ENCODE measurements around the gene ELP1.
A peak's percentile ranks its signal among the peaks of the same experiment; 100 is the strongest.
"Not testable (repeated sequence)": the region's sequence is repeated elsewhere in the genome, so short reads cannot be mapped to it uniquely, and the experiment has no call there.

ELP1 gene

DNA sequence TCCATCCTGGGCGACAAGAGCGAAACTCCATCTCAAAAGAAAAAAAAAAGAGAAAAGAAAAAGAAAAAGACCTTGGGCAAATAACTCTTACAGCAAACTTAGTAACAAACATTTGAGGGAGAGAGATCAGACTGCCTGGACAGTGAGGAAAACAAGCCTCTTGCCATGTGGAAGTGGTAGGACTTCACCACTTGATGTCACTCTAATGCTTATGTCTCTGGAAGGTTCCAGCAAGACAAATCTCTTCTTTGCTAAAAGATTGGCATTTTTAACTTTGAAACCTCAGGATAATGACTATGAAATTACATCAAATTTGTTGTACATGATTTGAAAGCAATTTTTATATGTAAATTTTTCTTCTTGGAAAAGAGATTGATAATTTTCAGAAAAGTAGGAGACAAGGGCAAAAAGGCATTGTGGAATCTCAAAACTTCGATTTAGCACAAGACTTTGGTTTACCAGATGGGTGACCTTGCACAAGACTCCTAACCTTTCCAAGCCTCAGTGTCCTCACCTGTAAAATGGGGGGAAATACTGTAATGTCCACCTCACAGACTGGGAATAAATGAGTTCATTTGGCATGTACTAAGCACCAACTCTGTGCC lies 83.5 kb downstream of the ELP1 start:
- Histone ChIP-seq H3K27ac (ENCODE audit: extremely low read depth, low read depth, low read length) (no peak overlapping the region), H3K4me1 (ENCODE audit: control insufficient read depth, insufficient read depth, low read length) (no peaks in the 10 kb centered on the region), H3K36me3 (ENCODE audit: control insufficient read depth in 2 of 2, insufficient read depth in 1 of 2, low read length in 2 of 2) (no peaks in the 10 kb centered on the region), H3K9me3 (ENCODE audit: control insufficient read depth, insufficient read depth, low read depth, low read length) (no peaks in the 10 kb centered on the region), H3K4me3 (ENCODE audit: low read depth, low read length) (no peak overlapping the region)
- ChIA-PET POLR2A (no interaction called here), CTCF (no interaction called here)
- TF ChIP-seq ZNF776 (tag by site-specific recombination; IDR thresholded peaks at IDR 0.05; ENCODE audit: borderline replicate concordance) (no peak), ZNF274 (IDR thresholded peaks at IDR 0.05; ENCODE audit: low read length) (no peak), ZNF274 (tag by site-specific recombination; IDR thresholded peaks at IDR 0.05; ENCODE audit: borderline replicate concordance) (no peak), ZNF654 (tag by site-specific recombination; IDR thresholded peaks at IDR 0.05; ENCODE audit: low read depth) (peak; percentile 43)

- POLR2A ChIA-PET: not testable (repeated sequence)
Observed at GRCh38 chr9:108848296-108848695, 85.6 kb downstream of the ELP1 start.

DNA sequence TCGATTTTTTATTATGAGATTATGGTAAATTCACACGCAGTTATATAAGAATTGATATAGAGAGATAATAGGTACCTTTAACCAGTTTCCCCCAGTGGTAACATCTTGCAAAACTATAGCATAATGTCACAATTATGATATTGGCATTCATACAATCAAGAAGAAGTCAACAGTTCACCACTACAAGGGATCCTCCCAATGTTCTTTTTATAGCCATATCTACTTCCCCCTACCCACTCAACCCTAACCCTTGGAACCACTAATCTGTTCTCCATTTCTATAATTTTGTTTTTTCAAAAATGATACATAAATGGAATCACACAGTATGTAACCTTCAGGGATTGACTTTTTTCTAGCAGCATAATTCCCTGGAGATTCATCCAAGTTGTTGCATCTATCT lies 88.0 kb downstream of the ELP1 start:
- CTCF ChIA-PET: interaction anchor here (0.5 to 0.7 kb wide), 2 partner anchors 32 to 1505 kb away, joined by 3 read pairs; no protein-coding TSS in a partner anchor

More at GRCh38 chr9:108848296-108848695, 85.6 kb downstream of the ELP1 start:
- not testable (repeated sequence) for H3K4me1 ChIP-seq (ENCODE audit: control insufficient read depth, insufficient read depth, low read length); H3K27ac ChIP-seq (ENCODE audit: extremely low read depth, low read depth, low read length); H3K4me3 ChIP-seq (ENCODE audit: low read depth, low read length); H3K9me3 ChIP-seq (ENCODE audit: control insufficient read depth, insufficient read depth, low read depth, low read length); H3K36me3 ChIP-seq (ENCODE audit: control insufficient read depth in 2 of 2, insufficient read depth in 1 of 2, low read length in 2 of 2)
- CTCF ChIA-PET: interaction anchor here (0.5 to 0.6 kb wide), 2 partner anchors 480 to 552 kb away, joined by 3 read pairs; no protein-coding TSS in a partner anchor

GRCh38 chr9:108845507-108845906 lies 88.4 kb downstream of the ELP1 start:
- no peak for TF ChIP-seq ZNF146 (tag by site-specific recombination; IDR thresholded peaks at IDR 0.05)
- TF ChIP-seq ZSCAN4 (tag by site-specific recombination; IDR thresholded peaks at IDR 0.05): no peak
- TF ChIP-seq, protein P1, sequence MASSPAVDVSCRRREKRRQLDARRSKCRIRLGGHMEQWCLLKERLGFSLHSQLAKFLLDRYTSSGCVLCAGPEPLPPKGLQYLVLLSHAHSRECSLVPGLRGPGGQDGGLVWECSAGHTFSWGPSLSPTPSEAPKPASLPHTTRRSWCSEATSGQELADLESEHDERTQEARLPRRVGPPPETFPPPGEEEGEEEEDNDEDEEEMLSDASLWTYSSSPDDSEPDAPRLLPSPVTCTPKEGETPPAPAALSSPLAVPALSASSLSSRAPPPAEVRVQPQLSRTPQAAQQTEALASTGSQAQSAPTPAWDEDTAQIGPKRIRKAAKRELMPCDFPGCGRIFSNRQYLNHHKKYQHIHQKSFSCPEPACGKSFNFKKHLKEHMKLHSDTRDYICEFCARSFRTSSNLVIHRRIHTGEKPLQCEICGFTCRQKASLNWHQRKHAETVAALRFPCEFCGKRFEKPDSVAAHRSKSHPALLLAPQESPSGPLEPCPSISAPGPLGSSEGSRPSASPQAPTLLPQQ (tag by site-specific recombination; IDR thresholded peaks at IDR 0.05): no peak
- no peak for TF ChIP-seq GLI4 (tag by site-specific recombination; IDR thresholded peaks at IDR 0.05)
- no peak for TF ChIP-seq PRDM10 (tag by site-specific recombination; IDR thresholded peaks at IDR 0.05)
- no peak for TF ChIP-seq ZXDB (tag by site-specific recombination; IDR thresholded peaks at IDR 0.05)
- TF ChIP-seq KLF10 (tag by site-specific recombination; IDR thresholded peaks at IDR 0.05): no peak
- no peak for TF ChIP-seq ZFP69B (tag by site-specific recombination; IDR thresholded peaks at IDR 0.05)
- TF ChIP-seq, protein P2, sequence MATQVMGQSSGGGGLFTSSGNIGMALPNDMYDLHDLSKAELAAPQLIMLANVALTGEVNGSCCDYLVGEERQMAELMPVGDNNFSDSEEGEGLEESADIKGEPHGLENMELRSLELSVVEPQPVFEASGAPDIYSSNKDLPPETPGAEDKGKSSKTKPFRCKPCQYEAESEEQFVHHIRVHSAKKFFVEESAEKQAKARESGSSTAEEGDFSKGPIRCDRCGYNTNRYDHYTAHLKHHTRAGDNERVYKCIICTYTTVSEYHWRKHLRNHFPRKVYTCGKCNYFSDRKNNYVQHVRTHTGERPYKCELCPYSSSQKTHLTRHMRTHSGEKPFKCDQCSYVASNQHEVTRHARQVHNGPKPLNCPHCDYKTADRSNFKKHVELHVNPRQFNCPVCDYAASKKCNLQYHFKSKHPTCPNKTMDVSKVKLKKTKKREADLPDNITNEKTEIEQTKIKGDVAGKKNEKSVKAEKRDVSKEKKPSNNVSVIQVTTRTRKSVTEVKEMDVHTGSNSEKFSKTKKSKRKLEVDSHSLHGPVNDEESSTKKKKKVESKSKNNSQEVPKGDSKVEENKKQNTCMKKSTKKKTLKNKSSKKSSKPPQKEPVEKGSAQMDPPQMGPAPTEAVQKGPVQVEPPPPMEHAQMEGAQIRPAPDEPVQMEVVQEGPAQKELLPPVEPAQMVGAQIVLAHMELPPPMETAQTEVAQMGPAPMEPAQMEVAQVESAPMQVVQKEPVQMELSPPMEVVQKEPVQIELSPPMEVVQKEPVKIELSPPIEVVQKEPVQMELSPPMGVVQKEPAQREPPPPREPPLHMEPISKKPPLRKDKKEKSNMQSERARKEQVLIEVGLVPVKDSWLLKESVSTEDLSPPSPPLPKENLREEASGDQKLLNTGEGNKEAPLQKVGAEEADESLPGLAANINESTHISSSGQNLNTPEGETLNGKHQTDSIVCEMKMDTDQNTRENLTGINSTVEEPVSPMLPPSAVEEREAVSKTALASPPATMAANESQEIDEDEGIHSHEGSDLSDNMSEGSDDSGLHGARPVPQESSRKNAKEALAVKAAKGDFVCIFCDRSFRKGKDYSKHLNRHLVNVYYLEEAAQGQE (tag by site-specific recombination; IDR thresholded peaks at IDR 0.05): no peak
- Histone ChIP-seq H3K36me3 (ENCODE audit: control insufficient read depth in 2 of 2, insufficient read depth in 1 of 2, low read length in 2 of 2) (no peaks in the 10 kb centered on the region), H3K4me1 (ENCODE audit: control insufficient read depth, insufficient read depth, low read length) (no peaks in the 10 kb centered on the region), H3K9me3 (ENCODE audit: control insufficient read depth, insufficient read depth, low read depth, low read length) (no peaks in the 10 kb centered on the region), H3K27ac (ENCODE audit: extremely low read depth, low read depth, low read length) (no peak overlapping the region), H3K4me3 (ENCODE audit: low read depth, low read length) (no peak overlapping the region)
- ChIA-PET CTCF (interaction anchor here (0.5 to 0.7 kb wide), 2 partner anchors 33 to 1505 kb away, joined by 3 read pairs; no protein-coding TSS in a partner anchor), POLR2A (no interaction called here)

More for the DNA sequence above, 88.0 kb downstream of the ELP1 start:
- H3K9me3 ChIP-seq (ENCODE audit: control insufficient read depth, insufficient read depth, low read depth, low read length): no peaks in the 10 kb centered on the region
- TF ChIP-seq ZNF529 (tag by site-specific recombination; IDR thresholded peaks at IDR 0.05; ENCODE audit: insufficient replicate concordance): no peak
- H3K4me3 ChIP-seq (ENCODE audit: low read depth, low read length): no peak overlapping the region
- POLR2A ChIA-PET: no interaction called here
- no peaks in the 10 kb centered on the region for H3K36me3 ChIP-seq (ENCODE audit: control insufficient read depth in 2 of 2, insufficient read depth in 1 of 2, low read length in 2 of 2)
- no peaks in the 10 kb centered on the region for H3K4me1 ChIP-seq (ENCODE audit: control insufficient read depth, insufficient read depth, low read length)
- no peak overlapping the region for H3K27ac ChIP-seq (ENCODE audit: extremely low read depth, low read depth, low read length)

All from HEK293 (cell line).